IMR-90 (cell line): ENCODE data around the gene FLACC1. TPM values are rescaled to one million over a fixed set of nuclear protein-coding genes. Genes with fewer than 3 reads are reported as not detected.

Experiments used
- ATAC-seq: fragments of 200-7000 bp; cut with Tn5 transposase; 2 replicates; pipeline ENCODE4 v1.9.1; 2020; ENCODE audit warnings: low read depth, mild to moderate bottlenecking, moderate library complexity
- BruUV-seq: library from RNA; stranded (reverse); fragments of 400-500 nt; replicated peaks from 2 replicates; lab custom pipeline; 2021; lab: Mats Ljungman, UMichigan
- CTCF ChIA-PET: fragments of 300-600 bp; formaldehyde crosslinking; extraction: SDS; loops from one replicate; lab custom pipeline; 2021; ENCODE audit warnings: antibody characterized with exemption; lab: Yijun Ruan, JAX
- POLR2A ChIA-PET: fragments of 300-600 bp; sonication (Branson Sonifier 250); formaldehyde crosslinking; loops from one replicate; lab custom pipeline; 2022; ENCODE audit warnings: antibody characterized with exemption; ENCODE audit not compliant: unreplicated experiment; lab: Charles Lee
- DNase-seq: peaks from one replicate; pipeline ENCODE4 v3.0.0; 2013
- H2AFZ ChIP-seq: replicated peaks from 2 replicates; pipeline ENCODE3; 2013; ENCODE audit warnings: low read length, mild to moderate bottlenecking; ENCODE audit not compliant: poor library complexity
- H2AK5ac ChIP-seq: 2 replicates; pipeline ENCODE4 v1.6.1; 2013; ENCODE audit warnings: low read depth, low read length, inconsistent platforms
- H2AK9ac ChIP-seq: replicated peaks from 2 replicates; pipeline ENCODE3; 2013; ENCODE audit warnings: mild to moderate bottlenecking, low read depth, low read length, moderate library complexity; ENCODE audit not compliant: poor library complexity
- H2BK120ac ChIP-seq: 2 replicates; pipeline ENCODE4 v1.6.1; 2013; ENCODE audit warnings: low read depth, low read length, inconsistent platforms
- H2BK15ac ChIP-seq: 3 replicates; pipeline ENCODE4 v1.6.1; 2013; ENCODE audit warnings: low read depth, low read length, inconsistent platforms
- H2BK20ac ChIP-seq: 2 replicates; pipeline ENCODE4 v1.6.1; 2013; ENCODE audit warnings: low read depth, mild to moderate bottlenecking, inconsistent platforms, low read length, moderate library complexity
- H2BK5ac ChIP-seq: 2 replicates; pipeline ENCODE4 v1.6.1; 2013; ENCODE audit warnings: mild to moderate bottlenecking, low read depth, low read length, inconsistent platforms; ENCODE audit not compliant: poor library complexity, severe bottlenecking
- H3K14ac ChIP-seq: replicated peaks from 2 replicates; pipeline ENCODE4 v1.6.1; 2013; ENCODE audit warnings: low read depth, low read length, inconsistent platforms
- H3K18ac ChIP-seq: 2 replicates; pipeline ENCODE4 v1.6.1; 2013; ENCODE audit warnings: low read depth, low read length, control low read depth
- H3K23ac ChIP-seq: 2 replicates; pipeline ENCODE4 v1.6.1; 2013; ENCODE audit warnings: low read depth, low read length, inconsistent platforms
- H3K27ac ChIP-seq: 2 replicates; pipeline ENCODE4 v1.5.1; 2013; ENCODE audit warnings: mild to moderate bottlenecking, control low read depth, low read length; ENCODE audit not compliant: insufficient read depth
- H3K27me3 ChIP-seq: 2 replicates; pipeline ENCODE4 v1.6.1; 2013; ENCODE audit warnings: low read length; ENCODE audit not compliant: control insufficient read depth, insufficient read depth
- H3K36me3 ChIP-seq: 2 replicates; pipeline ENCODE4 v1.6.1; 2013; ENCODE audit warnings: low read length, mixed read lengths; ENCODE audit not compliant: control insufficient read depth, insufficient read depth
- H3K4ac ChIP-seq: 2 replicates; pipeline ENCODE4 v1.6.1; 2013; ENCODE audit warnings: low read depth, low read length, inconsistent platforms
- H3K4me1 ChIP-seq: 2 replicates; pipeline ENCODE4 v1.6.1; 2013; ENCODE audit warnings: low read length, mixed read lengths; ENCODE audit not compliant: control insufficient read depth, insufficient read depth
- H3K4me2 ChIP-seq: 2 replicates; pipeline ENCODE4 v1.6.1; 2013; ENCODE audit warnings: low read depth, mild to moderate bottlenecking, control low read depth, low read length, moderate library complexity
- H3K4me3 ChIP-seq: 2 replicates; pipeline ENCODE4 v1.5.1; 2013; ENCODE audit warnings: low read depth, mild to moderate bottlenecking, control low read depth, low read length, moderate library complexity; ENCODE audit not compliant: insufficient read depth
- H3K56ac ChIP-seq: 2 replicates; pipeline ENCODE4 v1.6.1; 2013; ENCODE audit warnings: low read length, inconsistent platforms; ENCODE audit not compliant: insufficient read depth; ENCODE audit errors: extremely low read depth
- H3K79me1 ChIP-seq, 2 experiments: 2 replicates each; pipeline ENCODE4 v1.6.1; 2013; ENCODE audit warnings: low read length in 2 of 2, inconsistent platforms in 1 of 2, low read depth in 1 of 2
- H3K9ac ChIP-seq: 2 replicates; pipeline ENCODE4 v1.6.1; 2013; ENCODE audit warnings: low read depth, low read length, control low read depth
- H3K9me1 ChIP-seq: 2 replicates; pipeline ENCODE4 v1.6.1; 2013; ENCODE audit warnings: low read length, inconsistent platforms; ENCODE audit not compliant: insufficient read depth
- H3K9me3 ChIP-seq: 2 replicates; pipeline ENCODE4 v1.6.1; 2013; ENCODE audit warnings: low read length; ENCODE audit not compliant: control insufficient read depth, insufficient read depth
- H4K20me1 ChIP-seq: 2 replicates; pipeline ENCODE4 v1.6.1; 2013; ENCODE audit warnings: low read length, inconsistent platforms; ENCODE audit not compliant: insufficient read depth
- H4K5ac ChIP-seq: 2 replicates; pipeline ENCODE4 v1.6.1; 2013; ENCODE audit warnings: mild to moderate bottlenecking, low read depth, low read length, control low read depth
- H4K8ac ChIP-seq, 2 experiments: 2 replicates each; pipeline ENCODE4 v1.6.1; 2013; ENCODE audit warnings: low read depth in 2 of 2, low read length in 2 of 2, control low read depth in 1 of 2, inconsistent platforms in 1 of 2
- H4K91ac ChIP-seq: 2 replicates; pipeline ENCODE4 v1.6.1; 2013; ENCODE audit warnings: low read depth, low read length, inconsistent platforms; ENCODE audit not compliant: insufficient read depth
- BHLHE40 ChIP-seq: fragments of 150-350 bp; IDR thresholded peaks from 2 replicates; pipeline ENCODE4 v1.6.1; 2016; ENCODE audit warnings: mild to moderate bottlenecking, low read depth, low read length
- CEBPB ChIP-seq: IDR thresholded peaks from 2 replicates; pipeline ENCODE4 v1.6.1; 2012; ENCODE audit warnings: low read depth, low read length, improper control_type of control experiment
- CHD1 ChIP-seq: IDR thresholded peaks from 2 replicates; pipeline ENCODE4 v1.6.1; 2012; ENCODE audit warnings: low read depth, low read length, improper control_type of control experiment
- FOS ChIP-seq: fragments of 150-350 bp; IDR thresholded peaks from 2 replicates; pipeline ENCODE4 v1.6.1; 2016; ENCODE audit warnings: low read depth, low read length
- MAFK ChIP-seq: IDR thresholded peaks from 2 replicates; pipeline ENCODE4 v1.6.1; 2012; ENCODE audit warnings: low read depth, low read length, improper control_type of control experiment
- MAZ ChIP-seq: IDR thresholded peaks from 2 replicates; pipeline ENCODE4 v1.6.1; 2012; ENCODE audit warnings: low read depth, mild to moderate bottlenecking, low read length, improper control_type of control experiment, moderate library complexity, borderline replicate concordance
- MXI1 ChIP-seq: IDR thresholded peaks from 2 replicates; pipeline ENCODE4 v1.6.1; 2012; ENCODE audit warnings: low read depth, mild to moderate bottlenecking, low read length, moderate library complexity, borderline replicate concordance
- NFE2L2 ChIP-seq: fragments of 150-350 bp; IDR thresholded peaks from 2 replicates; pipeline ENCODE4 v1.6.1; 2016; ENCODE audit warnings: low read depth, mild to moderate bottlenecking, low read length
- POLR2A ChIP-seq: IDR thresholded peaks from 2 replicates; pipeline ENCODE4 v1.6.1; 2012; ENCODE audit warnings: mild to moderate bottlenecking, low read depth, low read length
- RAD21 ChIP-seq: IDR thresholded peaks from 2 replicates; pipeline ENCODE4 v1.6.1; 2012; ENCODE audit warnings: low read length, improper control_type of control experiment
- RCOR1 ChIP-seq: IDR thresholded peaks from 2 replicates; pipeline ENCODE4 v1.6.1; 2012; ENCODE audit warnings: mild to moderate bottlenecking, low read length, improper control_type of control experiment; ENCODE audit not compliant: insufficient replicate concordance
- RFX5 ChIP-seq: IDR thresholded peaks from 2 replicates; pipeline ENCODE4 v1.8.0; 2012; ENCODE audit warnings: low read depth, mild to moderate bottlenecking, low read length, moderate library complexity
- SMC3 ChIP-seq: fragments of 150-350 bp; IDR thresholded peaks from 2 replicates; pipeline ENCODE4 v1.6.1; 2016; ENCODE audit warnings: low read depth, mild to moderate bottlenecking, antibody characterized with exemption, low read length, moderate library complexity
- USF2 ChIP-seq: fragments of 150-350 bp; IDR thresholded peaks from 2 replicates; pipeline ENCODE4 v1.6.1; 2017; ENCODE audit warnings: mild to moderate bottlenecking, antibody characterized with exemption, low read length, low read depth
- WGBS, 2 experiments: methylation state at CpG; one replicate each; pipeline versions ENCODE4 v1.1.5 to v1.1.7; 2013; ENCODE audit warnings: missing lambda C conversion rate in 2 of 2; ENCODE audit not compliant: insufficient read length in 1 of 2; ENCODE audit errors: extremely low coverage in 2 of 2; 5-methylcytosine and 5-hydroxymethylcytosine counted together
- dilution Hi-C: fragments of 300-500 bp; cut with HindIII; formaldehyde crosslinking; loops from one replicate; pipeline ENCODE4 v1.14.3; 2018; ENCODE audit warnings: low sequenced_read_pairs; ENCODE audit not compliant: unreplicated experiment
- in situ Hi-C: fragments of 300-500 bp; cut with MboI; formaldehyde crosslinking; loops from 3 replicates; pipeline ENCODE4 v1.14.3; 2019; ENCODE audit warnings: low sequenced_read_pairs, inconsistent platforms, mixed read lengths
- intact Hi-C: fragments of 100-400 bp; cut with micrococcal nuclease; formaldehyde crosslinking; loops from 2 replicates; pipeline ENCODE4 v1.10.0; 2022
- polyA plus RNA-seq, 3 experiments: library from polyadenylated mRNA; depleted of rRNA; stranded (reverse); fragments of >200 nt; gene quantifications; 2 replicates each; pipeline ENCODE4 v1.2.3, GENCODE V29; 2012; ENCODE audit warnings: low replicate concordance in 1 of 3
- total RNA-seq: library from RNA; depleted of rRNA; stranded (reverse); fragments of >200 nt; gene quantifications from 2 replicates; pipeline ENCODE4 v1.2.3, GENCODE V29; 2012
- TF ChIP-seq, protein P1 (sequence below): fragments of 150-350 bp; IDR thresholded peaks from 2 replicates; pipeline ENCODE4 v1.6.1; 2016; ENCODE audit warnings: low read depth, mild to moderate bottlenecking, low read length, moderate library complexity, borderline replicate concordance
- TF ChIP-seq, protein P2 (sequence below): conservative IDR thresholded peaks from 2 replicates; pipeline ENCODE4 v1.5.1; 2012; ENCODE audit warnings: mild to moderate bottlenecking, low read depth, low read length, improper control_type of control experiment

Gene FLACC1
- total and polyA plus RNA-seq, 2 of the 4 experiments (the other 2 are of a cell fraction) = 0.32 to 0.54 TPM

GRCh38 chr2:201267278-201268030 lies 89.7 kb downstream of the FLACC1 start:
- Histone ChIP-seq H3K36me3 (peaks cover 25% of the 10 kb centered on the region), H2BK15ac (no peak overlapping the region), H3K9me3 (no peaks in the 10 kb centered on the region), H2BK120ac (no peak overlapping the region), H2AFZ (no peak overlapping the region), H4K20me1 (no peaks in the 10 kb centered on the region), H3K9me1 (no peaks in the 10 kb centered on the region), H3K23ac (no peak overlapping the region), H4K91ac (no peak overlapping the region), H3K56ac (no peak overlapping the region), H3K4me2 (no peak overlapping the region), H2AK9ac (no peak overlapping the region), H2BK20ac (no peak overlapping the region), H2BK5ac (no peak overlapping the region), H4K8ac (no peak overlapping the region), H3K14ac (no peak overlapping the region), H3K27ac (no peak overlapping the region), H3K9ac (no peak overlapping the region), H4K5ac (no peak overlapping the region), H3K4ac (no peak overlapping the region), H3K79me1 (peaks cover 21 to 24% of the 10 kb centered on the region in 2 experiments), H3K18ac (no peak overlapping the region), H3K4me1 (no peaks in the 10 kb centered on the region), H2AK5ac (no peak overlapping the region), H3K4me3 (no peak overlapping the region), H3K27me3 (no peaks in the 10 kb centered on the region)
- ChIA-PET POLR2A (no interaction called here), CTCF (no interaction called here)
- no peak for DNase-seq
- WGBS, 2 experiments = no CpG with 5 or more reads among the region's 12 CpGs
- TF ChIP-seq CEBPB = no peak
- TF ChIP-seq FOS = no peak
- TF ChIP-seq RCOR1 = no peak
- TF ChIP-seq SMC3 = no peak
- no peak for TF ChIP-seq MXI1
- TF ChIP-seq POLR2A = no peak
- no peak for TF ChIP-seq BHLHE40
- TF ChIP-seq MAZ = no peak
- TF ChIP-seq, protein P1, sequence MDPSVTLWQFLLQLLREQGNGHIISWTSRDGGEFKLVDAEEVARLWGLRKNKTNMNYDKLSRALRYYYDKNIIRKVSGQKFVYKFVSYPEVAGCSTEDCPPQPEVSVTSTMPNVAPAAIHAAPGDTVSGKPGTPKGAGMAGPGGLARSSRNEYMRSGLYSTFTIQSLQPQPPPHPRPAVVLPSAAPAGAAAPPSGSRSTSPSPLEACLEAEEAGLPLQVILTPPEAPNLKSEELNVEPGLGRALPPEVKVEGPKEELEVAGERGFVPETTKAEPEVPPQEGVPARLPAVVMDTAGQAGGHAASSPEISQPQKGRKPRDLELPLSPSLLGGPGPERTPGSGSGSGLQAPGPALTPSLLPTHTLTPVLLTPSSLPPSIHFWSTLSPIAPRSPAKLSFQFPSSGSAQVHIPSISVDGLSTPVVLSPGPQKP = no peak
- TF ChIP-seq MAFK = no peak
- no peak for TF ChIP-seq CHD1
- TF ChIP-seq RFX5 = no peak
- TF ChIP-seq RAD21 = no peak
- TF ChIP-seq, protein P2, sequence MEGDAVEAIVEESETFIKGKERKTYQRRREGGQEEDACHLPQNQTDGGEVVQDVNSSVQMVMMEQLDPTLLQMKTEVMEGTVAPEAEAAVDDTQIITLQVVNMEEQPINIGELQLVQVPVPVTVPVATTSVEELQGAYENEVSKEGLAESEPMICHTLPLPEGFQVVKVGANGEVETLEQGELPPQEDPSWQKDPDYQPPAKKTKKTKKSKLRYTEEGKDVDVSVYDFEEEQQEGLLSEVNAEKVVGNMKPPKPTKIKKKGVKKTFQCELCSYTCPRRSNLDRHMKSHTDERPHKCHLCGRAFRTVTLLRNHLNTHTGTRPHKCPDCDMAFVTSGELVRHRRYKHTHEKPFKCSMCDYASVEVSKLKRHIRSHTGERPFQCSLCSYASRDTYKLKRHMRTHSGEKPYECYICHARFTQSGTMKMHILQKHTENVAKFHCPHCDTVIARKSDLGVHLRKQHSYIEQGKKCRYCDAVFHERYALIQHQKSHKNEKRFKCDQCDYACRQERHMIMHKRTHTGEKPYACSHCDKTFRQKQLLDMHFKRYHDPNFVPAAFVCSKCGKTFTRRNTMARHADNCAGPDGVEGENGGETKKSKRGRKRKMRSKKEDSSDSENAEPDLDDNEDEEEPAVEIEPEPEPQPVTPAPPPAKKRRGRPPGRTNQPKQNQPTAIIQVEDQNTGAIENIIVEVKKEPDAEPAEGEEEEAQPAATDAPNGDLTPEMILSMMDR = no peak
- no peak for TF ChIP-seq USF2
- TF ChIP-seq NFE2L2 = no peak
- in situ Hi-C loops = no loop called here
- BruUV-seq = no TSS peak
- dilution Hi-C loops = no loop called here
- no peak for ATAC-seq
- intact Hi-C loops = no loop called here
